Measurements from ENCODE around the gene MRPL3. TPM values are rescaled to one million over a fixed set of nuclear protein-coding genes. Genes with fewer than 3 reads are reported as not detected.
"Not testable (repeated sequence)": the region's sequence is repeated elsewhere in the genome, so short reads cannot be mapped to it uniquely, and the experiment has no call there.

The MRPL3 gene
- total RNA-seq, 1 donor from 2014 or later, result 45.3 TPM

DNA sequence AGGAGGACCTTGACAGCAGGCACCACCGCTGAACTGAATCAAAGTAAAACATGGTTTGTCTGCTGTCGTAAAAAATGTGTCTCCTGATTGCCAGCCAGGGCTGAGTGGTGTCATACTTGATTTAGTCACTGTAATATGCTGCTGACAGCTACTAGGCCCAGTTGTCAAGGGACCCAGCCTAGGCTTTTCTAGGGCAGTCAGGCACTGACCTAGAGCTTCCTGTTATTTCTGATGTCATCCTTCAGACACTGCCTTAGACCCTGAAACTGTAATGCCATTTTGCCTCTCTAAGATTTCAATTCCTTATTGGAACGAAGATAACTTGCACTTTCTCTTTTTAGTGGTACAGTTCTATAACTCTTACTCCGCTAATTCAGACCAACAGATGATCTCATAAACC is 2.6 kb upstream of the MRPL3 start:
- DNase-seq (ENCODE audit: low spot score) (no peak), ATAC-seq (no peak)
- intact Hi-C loops (cut with DNase I), result no loop called here

DNA sequence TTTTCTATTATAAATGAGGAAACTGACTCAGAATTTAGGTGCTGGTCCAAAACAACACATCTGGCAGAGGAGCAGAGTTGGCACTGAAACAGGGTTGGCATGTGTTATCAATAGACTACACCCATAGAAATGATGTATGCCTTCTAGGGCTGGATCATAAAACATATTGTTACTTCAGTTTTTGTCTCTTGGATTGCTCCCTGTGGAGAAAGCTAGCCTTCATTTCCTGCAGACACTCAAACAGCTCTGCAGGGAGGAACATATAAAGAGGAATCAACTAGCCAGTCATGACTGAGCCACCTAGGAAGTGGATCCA is 507 bp upstream of the MRPL3 start:
- ATAC-seq, result peak; percentile 18
- no peak for DNase-seq (ENCODE audit: low spot score)
- intact Hi-C loops (cut with DNase I), result no loop called here

DNA sequence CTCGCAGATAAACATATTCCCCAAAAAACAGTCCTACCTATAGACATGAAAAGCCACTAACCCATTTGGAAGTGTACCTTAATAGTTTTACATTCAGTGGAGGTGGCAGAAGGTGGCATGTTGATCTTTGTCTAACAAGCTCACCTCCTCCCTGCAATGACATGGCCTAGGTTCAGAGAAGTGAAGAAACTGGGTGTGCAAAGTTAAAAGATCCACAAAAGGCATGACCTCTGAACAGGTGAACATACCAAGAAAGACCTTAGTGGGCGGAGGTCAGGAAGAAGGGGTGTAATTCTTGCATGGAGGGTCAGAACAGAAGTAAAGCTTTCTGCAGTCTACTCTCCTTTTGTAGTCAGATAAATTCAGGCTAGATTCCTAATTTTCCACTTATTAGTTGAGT is 822 bp downstream of the MRPL3 start:
- intact Hi-C loops (cut with DNase I), result no loop called here

DNA sequence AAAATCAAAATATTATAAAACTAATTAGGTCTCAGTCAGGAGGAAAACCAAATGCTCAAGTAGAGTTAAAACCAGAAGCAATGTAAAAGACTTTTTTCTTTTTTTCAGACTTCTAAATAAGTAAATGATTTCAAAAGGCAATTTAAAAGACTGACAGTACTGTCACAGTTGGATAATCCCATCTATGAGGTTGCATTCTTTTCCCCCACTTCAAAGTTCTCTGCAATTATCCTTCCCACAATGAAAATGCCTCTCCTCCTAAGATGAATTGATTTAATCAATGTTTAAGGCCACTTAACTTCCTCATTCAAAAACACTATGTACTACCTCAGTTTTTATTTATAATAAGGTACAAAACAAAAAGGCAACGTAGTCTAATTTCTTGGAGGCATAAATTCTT is 8.1 kb downstream of the MRPL3 start:
- intact Hi-C loops (cut with DNase I), result no loop called here
- ATAC-seq (no peak), DNase-seq (ENCODE audit: low spot score) (no peak)

More for the DNA sequence above, 822 bp downstream of the MRPL3 start:
- DNase-seq (ENCODE audit: low spot score) (no peak), ATAC-seq (no peak)

DNA sequence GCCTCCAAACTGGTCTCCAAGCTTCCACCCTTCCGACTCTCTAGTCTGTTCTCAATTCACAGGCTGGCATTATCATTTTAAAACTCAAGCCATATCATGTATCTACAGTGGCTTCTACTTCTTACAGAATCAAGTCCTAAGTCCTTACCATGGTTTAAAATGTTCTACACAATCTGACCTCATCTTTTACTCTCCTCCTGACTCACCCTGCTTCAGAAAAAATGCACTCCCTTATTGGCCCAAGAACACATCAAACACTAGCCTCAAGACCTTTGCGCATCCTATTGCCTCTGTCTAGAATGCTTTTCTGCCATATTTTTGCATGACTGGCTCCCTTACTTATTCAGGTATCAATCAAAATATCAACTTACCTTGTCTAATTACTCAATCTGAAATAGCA is 11.0 kb downstream of the MRPL3 start:
- ATAC-seq, result no peak
- intact Hi-C loops (cut with DNase I), result no loop called here
- no peak for DNase-seq (ENCODE audit: low spot score)

DNA sequence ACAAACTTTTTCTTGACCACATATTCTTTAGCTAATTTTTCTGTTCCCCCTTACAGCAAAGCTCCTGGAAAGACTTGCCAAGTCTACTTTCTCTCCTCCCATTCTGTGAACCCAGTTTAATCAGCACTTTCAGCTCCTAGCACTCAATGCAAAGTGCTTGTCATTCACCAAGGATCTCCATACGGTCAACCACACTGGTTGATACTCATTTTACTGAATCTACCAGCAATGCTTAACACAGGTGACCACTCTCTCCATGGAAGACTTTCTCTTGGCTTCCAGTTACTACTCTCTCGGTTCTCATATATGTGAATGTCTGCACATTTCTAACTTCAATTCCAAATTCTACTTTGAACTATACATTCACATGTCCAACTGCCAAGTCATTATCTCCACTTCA is 11.7 kb downstream of the MRPL3 start:
- intact Hi-C loops (cut with DNase I), result no loop called here
- DNase-seq (ENCODE audit: low spot score), result no peak
- no peak for ATAC-seq

DNA sequence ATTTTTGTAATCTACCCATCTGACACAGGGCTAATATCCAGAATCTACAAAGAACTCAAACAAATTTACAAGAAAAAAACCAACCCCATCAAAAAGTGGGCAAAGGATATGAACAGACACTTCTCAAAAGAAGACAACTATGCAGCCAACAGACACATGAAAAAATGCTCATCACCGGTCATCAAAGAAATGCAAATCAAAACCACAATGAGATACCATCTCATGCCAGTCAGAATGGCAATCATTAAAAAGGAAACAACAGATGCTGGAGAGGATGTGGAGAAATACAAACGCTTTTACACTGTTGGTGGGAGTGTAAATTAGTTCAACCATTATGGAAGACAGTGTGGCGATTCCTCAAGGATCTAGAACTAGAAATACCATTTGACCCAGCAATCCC is 16.2 kb downstream of the MRPL3 start:
- DNase-seq (ENCODE audit: low spot score); intact Hi-C loops (cut with DNase I); ATAC-seq: not testable (repeated sequence)

DNA sequence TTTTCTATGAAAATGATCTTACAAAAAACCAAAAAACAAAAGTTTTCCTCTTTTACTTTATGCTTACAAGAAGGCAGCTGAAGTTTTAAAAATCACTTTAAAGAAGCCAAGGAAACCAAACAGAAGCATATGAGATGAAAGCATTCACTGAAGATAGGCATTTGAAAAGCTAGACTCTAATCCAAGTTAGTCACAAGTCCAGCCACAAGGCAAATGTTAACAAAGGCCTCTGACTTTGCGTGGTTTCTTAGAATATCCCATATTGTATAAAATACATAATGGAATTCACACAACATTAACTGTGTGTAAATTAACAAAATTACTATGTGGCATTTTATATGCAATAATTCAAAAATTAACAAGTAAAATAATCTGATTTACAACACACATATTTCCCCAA is 17.7 kb downstream of the MRPL3 start:
- no peak for DNase-seq (ENCODE audit: low spot score)
- no peak for ATAC-seq
- intact Hi-C loops (cut with DNase I), result no loop called here

DNA sequence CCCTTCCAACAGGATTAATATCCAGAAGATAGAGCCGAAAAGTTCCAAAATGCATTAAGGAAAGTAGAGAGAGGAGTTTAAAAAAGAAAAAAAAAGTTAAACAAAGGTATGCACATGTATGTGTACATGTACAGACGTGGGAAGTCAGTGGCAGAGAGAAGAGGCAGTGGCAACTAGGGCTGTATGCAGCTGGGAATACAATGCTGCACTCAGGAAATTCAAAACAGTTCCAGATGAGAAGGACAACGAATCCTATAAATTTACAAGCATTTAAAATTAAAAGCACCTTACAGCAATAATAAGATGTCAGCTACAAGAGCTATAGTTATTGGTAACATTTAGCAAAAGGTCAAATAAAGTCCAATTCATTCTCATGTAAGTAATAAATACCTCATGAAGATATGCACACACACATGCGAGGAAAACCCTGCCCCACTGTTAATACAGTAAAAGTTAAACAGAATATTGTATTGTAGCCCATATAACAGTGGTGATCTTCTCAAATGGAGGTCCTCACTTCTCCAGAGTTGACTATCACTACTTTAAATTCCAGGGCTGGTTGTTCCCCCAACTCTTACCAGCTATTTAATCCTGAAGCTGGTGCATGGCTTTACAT is 18.2 kb downstream of the MRPL3 start:
- intact Hi-C loops (cut with DNase I), result no loop called here
- ATAC-seq, result no peak
- no peak for DNase-seq (ENCODE audit: low spot score)

DNA sequence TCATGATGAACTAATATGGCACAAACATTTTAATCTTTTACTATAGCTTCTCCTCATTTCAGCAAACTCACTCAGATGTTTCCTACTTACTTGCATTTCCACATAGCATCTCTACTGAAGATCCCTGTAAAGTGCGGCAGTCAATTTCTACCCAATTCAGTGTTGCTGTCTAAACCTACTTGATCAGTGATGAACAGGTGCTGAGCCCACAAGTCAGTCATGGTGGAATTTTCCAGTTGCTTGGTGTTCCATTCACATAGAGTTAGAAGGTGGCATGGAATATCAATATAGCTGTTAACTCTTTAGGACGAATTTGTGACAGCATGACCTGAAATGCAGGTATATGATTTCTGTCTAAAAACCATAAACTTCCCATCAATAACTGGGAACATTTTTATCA is 22.7 kb downstream of the MRPL3 start:
- ATAC-seq (no peak), DNase-seq (ENCODE audit: low spot score) (no peak)
- intact Hi-C loops (cut with DNase I), result no loop called here

DNA sequence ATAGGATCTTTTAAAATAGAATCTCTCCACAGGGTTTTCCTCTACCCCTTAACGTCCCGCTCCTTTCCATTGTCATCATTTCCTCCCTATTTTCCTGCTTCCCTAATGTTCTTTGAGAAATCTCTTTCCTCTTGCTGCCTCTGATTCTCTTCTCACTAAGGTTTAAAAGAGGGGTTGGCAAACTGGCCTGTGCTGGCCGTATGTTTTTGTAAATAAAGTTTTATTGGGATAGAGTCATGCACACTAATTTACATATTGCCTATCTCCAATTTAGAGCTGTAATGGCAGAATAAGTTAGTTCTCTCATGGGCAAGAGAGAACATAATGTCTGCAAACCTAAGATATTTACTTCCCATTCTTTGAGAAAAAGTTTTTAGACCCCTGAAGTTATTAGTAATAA is 25.0 kb downstream of the MRPL3 start:
- DNase-seq (ENCODE audit: low spot score), result no peak
- no peak for ATAC-seq
- intact Hi-C loops (cut with DNase I), result no loop called here

DNA sequence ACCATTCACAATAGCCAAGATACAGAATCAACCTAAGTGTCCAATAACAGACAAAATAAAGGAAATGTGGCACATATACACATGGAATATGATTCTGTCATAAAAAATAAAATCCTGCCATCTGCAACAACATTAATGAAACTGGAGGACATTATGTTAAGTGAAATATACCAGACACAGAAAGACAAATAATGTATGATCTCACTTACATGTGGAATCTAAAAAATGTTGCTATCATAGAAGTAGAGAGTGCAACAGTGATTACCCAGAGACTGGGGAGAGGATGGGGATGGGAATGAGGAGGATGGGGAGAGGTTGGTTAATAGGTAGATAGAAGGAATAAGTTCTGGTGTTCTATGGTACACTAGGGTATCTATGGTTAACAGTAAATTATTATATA is 28.7 kb downstream of the MRPL3 start:
- DNase-seq (ENCODE audit: low spot score), result no peak
- intact Hi-C loops (cut with DNase I), result no loop called here
- ATAC-seq, result no peak

DNA sequence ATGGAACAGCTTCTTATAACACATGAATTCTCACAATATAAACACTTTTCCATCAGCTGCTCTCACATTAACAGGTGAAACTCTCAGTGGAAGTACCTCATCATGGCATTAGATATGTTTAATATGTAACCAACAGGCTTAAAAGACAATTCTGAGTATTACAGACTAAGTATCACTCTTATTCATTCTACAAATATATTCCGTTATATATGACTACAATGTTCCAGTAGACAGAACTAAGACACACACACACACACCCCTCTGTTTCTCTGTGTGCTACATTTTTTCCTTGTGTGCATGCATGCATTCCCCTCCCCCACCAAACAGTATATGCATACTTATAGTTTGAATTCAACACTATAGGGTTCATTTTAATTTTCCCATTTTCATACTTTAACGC is 32.4 kb downstream of the MRPL3 start:
- no peak for ATAC-seq
- intact Hi-C loops (cut with DNase I), result no loop called here
- DNase-seq (ENCODE audit: low spot score), result no peak

DNA sequence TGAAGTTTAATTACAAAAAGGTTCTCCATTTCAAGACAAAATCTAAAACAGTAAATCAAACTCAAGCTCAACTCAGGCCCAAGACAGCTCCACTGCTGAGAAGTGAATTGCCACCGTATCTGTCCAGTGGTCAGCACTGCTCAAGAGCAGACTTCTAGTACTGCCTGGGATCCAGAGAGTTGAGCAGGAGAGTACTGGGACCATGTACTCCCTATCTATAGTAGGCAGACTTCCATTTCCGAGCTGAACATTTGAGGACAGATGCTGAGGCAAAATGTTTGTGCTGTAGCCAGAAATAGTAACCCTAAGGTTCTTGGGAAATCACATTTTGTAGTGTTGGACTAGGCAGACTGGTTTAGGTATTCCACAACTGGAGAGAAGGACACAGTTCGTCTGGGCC is 44.1 kb downstream of the MRPL3 start:
- no peak for ATAC-seq
- intact Hi-C loops (cut with DNase I), result no loop called here

DNA sequence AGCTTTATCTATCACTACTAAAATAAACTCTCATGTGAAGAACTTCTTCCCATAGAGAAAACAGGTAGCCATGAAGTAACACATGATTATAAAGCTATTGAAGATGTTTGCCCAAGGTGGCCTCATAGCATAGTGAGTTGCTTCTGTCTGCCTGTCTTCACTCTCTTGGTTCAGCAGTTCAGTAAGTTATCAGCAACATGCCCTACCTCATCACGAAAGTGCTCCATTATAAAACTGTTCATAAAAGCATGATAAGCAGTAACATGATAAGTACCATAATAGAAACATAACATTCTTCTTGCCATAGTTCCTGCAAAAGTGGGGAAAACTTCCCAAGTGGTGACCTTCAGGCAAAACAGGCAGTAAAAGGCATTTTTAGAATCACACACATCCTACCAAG is 45.6 kb downstream of the MRPL3 start:
- no peak for DNase-seq (ENCODE audit: low spot score)
- no peak for ATAC-seq
- intact Hi-C loops (cut with DNase I), result no loop called here

More for the DNA sequence above, 44.1 kb downstream of the MRPL3 start:
- no peak for DNase-seq (ENCODE audit: low spot score)

DNA sequence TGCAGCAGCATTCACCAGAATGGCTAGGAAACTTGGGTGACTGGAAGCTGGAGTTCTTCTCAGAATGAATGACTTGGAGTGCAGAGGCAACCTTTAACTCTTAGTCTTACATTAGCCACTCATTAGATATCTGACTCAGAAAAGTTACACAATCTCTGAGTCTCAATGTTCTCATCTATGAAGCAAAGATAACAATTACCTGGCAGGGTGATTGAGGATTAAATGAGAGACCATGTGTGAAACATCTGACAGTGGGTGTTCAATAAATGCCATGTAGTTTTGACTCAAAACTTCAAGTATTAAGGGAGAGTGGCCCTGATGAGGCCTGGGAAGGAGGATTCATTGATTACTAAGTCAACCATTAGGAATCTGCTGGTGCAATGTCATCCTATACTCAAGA is 48.3 kb downstream of the MRPL3 start:
- ATAC-seq (peak; percentile 76), DNase-seq (ENCODE audit: low spot score) (no peak)
- intact Hi-C loops (cut with DNase I), result no loop called here

DNA sequence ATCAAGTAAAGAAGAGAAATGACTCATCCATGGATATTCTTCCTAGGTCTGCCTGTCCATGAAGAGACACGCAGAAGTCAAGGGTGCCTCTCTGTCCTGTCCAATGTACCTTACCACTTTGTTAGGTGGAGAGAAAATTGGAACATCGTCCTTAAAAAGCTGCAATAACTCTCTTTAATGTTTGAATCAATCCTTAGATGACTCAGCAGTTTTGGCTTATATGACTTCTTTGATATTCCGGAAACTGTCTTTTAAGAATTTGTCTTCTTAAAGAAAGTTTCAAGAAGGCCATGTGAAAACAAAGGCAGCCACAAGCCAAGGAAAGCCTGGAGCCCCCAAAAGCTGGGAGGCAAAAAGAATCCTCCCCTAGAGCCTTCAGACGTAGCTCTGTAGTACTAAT is 49.2 kb downstream of the MRPL3 start:
- ATAC-seq (no peak), DNase-seq (ENCODE audit: low spot score) (no peak)
- intact Hi-C loops (cut with DNase I), result no loop called here

DNA sequence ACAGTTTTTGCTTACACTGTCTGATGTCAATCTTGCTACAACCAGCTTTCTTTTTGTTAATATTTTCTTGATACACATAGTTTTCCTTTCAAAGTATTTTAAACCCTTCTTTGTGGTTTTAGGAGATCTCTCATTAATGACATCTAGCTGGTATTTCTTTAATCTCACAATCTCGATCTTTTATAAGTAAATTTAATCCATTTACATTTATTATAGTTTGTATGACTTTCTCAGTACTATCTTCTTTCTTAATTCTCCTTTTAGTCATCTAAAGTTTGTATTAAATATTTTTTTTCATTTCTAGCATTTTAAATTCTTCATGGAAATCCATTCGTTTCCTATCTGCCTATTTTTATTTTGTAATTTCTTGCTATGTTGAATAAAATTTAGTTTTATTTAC is 55.4 kb downstream of the MRPL3 start:
- no peak for DNase-seq (ENCODE audit: low spot score)
- no peak for ATAC-seq

DNA sequence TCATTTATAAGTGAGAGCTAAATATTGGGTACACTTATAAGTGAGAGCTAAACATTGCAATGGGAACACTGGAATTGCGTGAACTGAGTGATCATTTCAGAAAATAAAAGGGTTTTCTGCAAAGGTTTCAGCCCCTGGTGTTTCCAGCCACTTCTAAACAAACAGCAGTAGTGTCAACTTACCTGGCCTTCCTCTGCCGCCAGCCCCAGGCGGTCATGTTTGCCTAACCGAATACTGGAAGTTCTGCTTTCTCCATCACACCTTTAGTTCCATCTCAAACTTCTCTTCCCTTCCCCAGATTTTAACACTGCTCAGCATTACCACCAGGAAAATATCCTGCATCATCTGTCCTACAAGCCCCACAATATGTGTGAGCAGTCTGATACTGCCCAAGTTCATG is 58.6 kb downstream of the MRPL3 start:
- intact Hi-C loops (cut with DNase I), result no loop called here
- DNase-seq (ENCODE audit: low spot score), result no peak
- no peak for ATAC-seq

More for the DNA sequence above, 55.4 kb downstream of the MRPL3 start:
- intact Hi-C loops (cut with DNase I), result no loop called here

DNA sequence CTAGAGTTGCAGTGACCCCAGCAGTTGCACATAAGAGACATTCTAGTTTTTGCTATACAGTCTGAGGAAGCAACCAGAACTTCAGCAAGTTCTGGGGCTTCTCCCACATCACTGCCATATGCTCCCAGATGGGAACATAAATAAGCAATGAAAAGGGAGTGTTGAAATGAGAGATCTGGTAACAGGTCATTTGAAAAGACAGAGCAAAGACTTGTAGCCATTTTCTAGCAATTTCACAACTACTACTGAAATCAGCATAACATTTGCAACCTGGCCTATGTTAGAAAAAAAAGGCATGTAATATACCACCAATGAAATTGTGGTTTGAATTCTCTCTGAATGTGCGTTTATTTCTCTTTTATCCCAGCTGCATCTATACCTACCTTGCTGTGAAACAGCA is 63.7 kb downstream of the MRPL3 start:
- ATAC-seq, result no peak
- no peak for DNase-seq (ENCODE audit: low spot score)
- intact Hi-C loops (cut with DNase I), result no loop called here

DNA sequence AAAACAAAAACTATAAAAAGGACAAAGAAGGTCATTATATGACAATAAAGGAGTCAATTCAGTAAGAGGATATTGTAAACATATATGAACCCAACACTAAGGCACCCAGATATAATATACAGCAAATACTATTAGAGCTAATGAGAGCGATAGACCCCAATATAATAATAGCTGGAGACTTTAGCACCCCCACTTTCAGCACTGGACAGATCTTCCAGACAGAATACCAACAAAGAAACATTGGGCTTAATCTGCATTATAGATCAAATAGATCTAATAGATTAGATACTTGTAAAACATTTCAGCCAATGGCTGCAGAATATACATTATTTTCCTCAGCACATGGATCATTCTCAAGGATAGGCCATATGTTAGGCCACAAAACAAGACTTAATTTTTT is 67.8 kb downstream of the MRPL3 start:
- intact Hi-C loops (cut with DNase I), result loop anchor here (5.0 kb wide), 1 partner anchor 137 kb away; no protein-coding TSS in a partner anchor
- no peak for DNase-seq (ENCODE audit: low spot score)
- no peak for ATAC-seq

DNA sequence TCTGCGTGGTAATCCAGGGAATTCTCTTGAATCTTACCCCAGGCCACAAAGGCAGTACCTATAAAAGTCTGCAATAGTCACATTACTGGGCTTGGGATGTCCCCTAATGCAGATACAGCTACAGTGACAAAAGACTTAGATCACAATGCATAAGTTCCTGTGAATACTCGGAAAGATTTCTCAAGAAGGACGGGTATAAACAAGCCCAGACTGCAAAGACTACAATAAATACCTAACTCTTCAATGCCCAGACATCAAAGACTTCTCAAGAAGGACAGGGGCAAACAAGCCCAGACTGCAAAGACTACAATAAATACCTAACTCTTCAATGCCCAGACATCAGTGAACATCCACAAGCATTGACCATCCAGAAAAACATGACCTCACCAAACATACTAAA is 70.3 kb downstream of the MRPL3 start:
- no peak for ATAC-seq
- no peak for DNase-seq (ENCODE audit: low spot score)
- intact Hi-C loops (cut with DNase I), result loop anchor here (5.0 kb wide), 1 partner anchor 140 kb away; no protein-coding TSS in a partner anchor

Data from sciatic nerve (tissue), 2 donors.